Kidney (tissue), 14 donors: ENCODE results near the gene TENT4A. TPM values are rescaled to one million over a fixed set of nuclear protein-coding genes. Genes with fewer than 3 reads are reported as not detected.

ENCODE experiments used
- DNase-seq, 5 donors: peaks; one replicate each; pipeline ENCODE4 v3.0.0-alpha.2; 2013 to 2020
- FAIRE-seq: peaks from 2 replicates; lab custom pipeline; 2012; peaks lifted over from hg19 to GRCh38; lab: Jason Lieb, UNC
- H3K27ac ChIP-seq, 2 donors: one replicate each; pipeline ENCODE4 v1.7.0; 2013; ENCODE audit warnings: low read depth in 2 of 2, low read length in 2 of 2, inconsistent platforms in 1 of 2
- H3K27me3 ChIP-seq: one replicate; pipeline ENCODE4 v1.7.1; 2013; ENCODE audit warnings: low read length, inconsistent platforms; ENCODE audit not compliant: control insufficient read depth, insufficient read depth
- H3K36me3 ChIP-seq, 3 donors: one replicate each; pipeline versions ENCODE4 v1.7.0 to v1.7.1; 2013; ENCODE audit warnings: low read length in 3 of 3, control low read depth in 1 of 3, inconsistent platforms in 1 of 3; ENCODE audit not compliant: insufficient read depth in 3 of 3, control insufficient read depth in 2 of 3
- H3K4me1 ChIP-seq, 3 donors: one replicate each; pipeline versions ENCODE4 v1.7.0 to v1.7.1; 2013; ENCODE audit warnings: low read length in 3 of 3, inconsistent platforms in 1 of 3, low read depth in 1 of 3; ENCODE audit not compliant: control insufficient read depth in 2 of 3, insufficient read depth in 2 of 3
- H3K4me3 ChIP-seq, 3 donors: one replicate each; pipeline versions ENCODE4 v1.7.0 to v1.8.1; 2013; ENCODE audit warnings: low read length in 3 of 3, control low read depth in 1 of 3, inconsistent platforms in 1 of 3
- H3K9ac ChIP-seq, 3 donors: one replicate each; pipeline versions ENCODE4 v1.7.0 to v1.7.1; 2013; ENCODE audit warnings: low read length in 3 of 3, control low read depth in 1 of 3, inconsistent platforms in 1 of 3
- H3K9me3 ChIP-seq, 3 donors: one replicate each; pipeline versions ENCODE4 v1.7.0 to v1.7.1; 2013; ENCODE audit warnings: low read length in 3 of 3, control low read depth in 1 of 3, inconsistent platforms in 1 of 3; ENCODE audit not compliant: control insufficient read depth in 2 of 3, insufficient read depth in 1 of 3
- CTCF ChIP-seq: IDR thresholded peaks from 3 replicates; pipeline ENCODE4 v1.5.1; 2012; ENCODE audit warnings: mild to moderate bottlenecking, moderate library complexity, borderline replicate concordance; ENCODE audit not compliant: insufficient read depth; ENCODE audit errors: extremely low read depth
- intact Hi-C: fragments of 100-400 bp; cut with DNase I; formaldehyde crosslinking; loops from one replicate; pipeline ENCODE4 v1.11.1; 2022
- polyA plus RNA-seq: library from polyadenylated mRNA; stranded (reverse); fragments of 350-450 nt; fragmentation: Illumina TruSeq; extraction: RNeasy Lipid Tissue Mini Kit (QIAGEN cat#74804); gene quantifications from one replicate; pipeline ENCODE4 v1.2.3, GENCODE V29; 2014; ENCODE audit warnings: low read depth, low replicate concordance; ENCODE audit not compliant: insufficient read depth
- total RNA-seq: library from RNA; stranded (reverse); fragmentation: NEBNext Ultra II Directional; extraction: Animal tissue kit (Norgen Biotek cat#: 25700); gene quantifications from one replicate; pipeline ENCODE4 v1.2.1, GENCODE V29; 2021
- donor health status: control.
- donor health status: control.
- donor health status: control.
- donor health status: control.
- donor health status: control.
- donor health status: DM: yes; HTN: yes; CAD: no.
- donor health status: Normal renal cell carcinoma (clear cell type).

Gene TENT4A
- total and polyA plus RNA-seq, 2 donors from 2014 or later = 4.8 to 22.8 TPM

- no peaks in the 10 kb centered on the region for H3K4me1 ChIP-seq
- H3K9me3 ChIP-seq = no peaks in the 10 kb centered on the region
- FAIRE-seq (no peak), DNase-seq (no peak)
- H3K27ac ChIP-seq = no peak overlapping the region
- H3K27me3 ChIP-seq = no peaks in the 10 kb centered on the region
- H3K36me3 ChIP-seq = no peaks in the 10 kb centered on the region
- no peak for TF ChIP-seq CTCF
- intact Hi-C loops = no loop called here
- no peak overlapping the region for H3K9ac ChIP-seq
- no peak overlapping the region for H3K4me3 ChIP-seq
These were observed 77.2 kb downstream of the TENT4A start for GRCh38 chr5:6790346-6790865.

GRCh38 chr5:6791031-6791430, 77.8 kb downstream of the TENT4A start:
- Histone ChIP-seq H3K27me3 (no peaks in the 10 kb centered on the region), H3K36me3 (no peaks in the 10 kb centered on the region), H3K27ac (no peak overlapping the region), H3K9ac (no peak overlapping the region), H3K9me3 (no peaks in the 10 kb centered on the region), H3K4me1 (no peaks in the 10 kb centered on the region), H3K4me3 (no peak overlapping the region)
- peak in 3 of 5 donors; percentile 37 to 47 (median 41) for DNase-seq
- no peak for FAIRE-seq
- intact Hi-C loops = no loop called here
- no peak for TF ChIP-seq CTCF

- no peak for DNase-seq
- Histone ChIP-seq H3K9ac (no peak overlapping the region), H3K36me3 (no peaks in the 10 kb centered on the region), H3K27me3 (no peaks in the 10 kb centered on the region), H3K27ac (no peak overlapping the region), H3K4me3 (no peak overlapping the region), H3K9me3 (no peaks in the 10 kb centered on the region), H3K4me1 (no peaks in the 10 kb centered on the region)
- TF ChIP-seq CTCF = no peak
- no peak for FAIRE-seq
- intact Hi-C loops = no loop called here
These were observed 79.1 kb downstream of the TENT4A start for GRCh38 chr5:6792376-6792775.

- intact Hi-C loops = no loop called here
- Histone ChIP-seq H3K9ac (no peak overlapping the region), H3K27me3 (no peaks in the 10 kb centered on the region), H3K27ac (no peak overlapping the region), H3K4me3 (no peak overlapping the region), H3K4me1 (no peaks in the 10 kb centered on the region), H3K9me3 (no peaks in the 10 kb centered on the region), H3K36me3 (no peaks in the 10 kb centered on the region)
- no peak for TF ChIP-seq CTCF
- FAIRE-seq = no peak
- no peak for DNase-seq
These were observed 79.8 kb downstream of the TENT4A start for GRCh38 chr5:6792911-6793471.
